Anterior cingulate cortex (tissue), 58 donors: ENCODE measurements around the gene PYGL.
"Not testable (repeated sequence)": the region's sequence is repeated elsewhere in the genome, so short reads cannot be mapped to it uniquely, and the experiment has no call there.

Experiments
- DNase-seq, 58 donors: peaks; one replicate each; lab custom pipeline; 2025; lab: John Stamatoyannopoulos, UW

The PYGL gene

GRCh38 chr14:50955373-50956043 is 11.2 kb upstream of the PYGL start:
- DNase-seq, result peak in 9 of 58 donors; percentile 5 to 56 (median 24)

GRCh38 chr14:50954811-50955372 is 10.6 kb upstream of the PYGL start:
- DNase-seq, result peak in 3 of 58 donors; percentile 24 to 70 (median 65)

- no peak for DNase-seq
Observed at GRCh38 chr14:50953502-50953901, 9.2 kb upstream of the PYGL start.

GRCh38 chr14:50951032-50951431 is 6.7 kb upstream of the PYGL start:
- DNase-seq, result no peak

GRCh38 chr14:50948205-50948604 is 3.9 kb upstream of the PYGL start:
- DNase-seq, result no peak

GRCh38 chr14:50947446-50947845 is 3.2 kb upstream of the PYGL start:
- DNase-seq, result no peak

- DNase-seq, result no peak
Observed at GRCh38 chr14:50946234-50946935, 2.1 kb upstream of the PYGL start.

- DNase-seq, result peak in 7 of 58 donors; percentile 6 to 57 (median 31)
Observed at GRCh38 chr14:50944647-50945413, 547 bp upstream of the PYGL start.

GRCh38 chr14:50943261-50943942 is 881 bp downstream of the PYGL start:
- peak in 1 of 58 donors; percentile 7 for DNase-seq

GRCh38 chr14:50941638-50942037 is 2.6 kb downstream of the PYGL start:
- DNase-seq, result not testable (repeated sequence)

- no peak for DNase-seq
Observed at GRCh38 chr14:50941151-50941550, 3.1 kb downstream of the PYGL start.

- DNase-seq, result no peak
Observed at GRCh38 chr14:50937800-50938199, 6.5 kb downstream of the PYGL start.

- DNase-seq, result no peak
Observed at GRCh38 chr14:50937325-50937724, 7.0 kb downstream of the PYGL start.

- no peak for DNase-seq
Observed at GRCh38 chr14:50936882-50937281, 7.4 kb downstream of the PYGL start.

GRCh38 chr14:50936016-50936340 is 8.3 kb downstream of the PYGL start:
- DNase-seq, result no peak

- DNase-seq, result no peak
Observed at GRCh38 chr14:50935126-50936015, 8.9 kb downstream of the PYGL start.

- no peak for DNase-seq
Observed at GRCh38 chr14:50932592-50933495, 11.4 kb downstream of the PYGL start.

GRCh38 chr14:50932156-50932555 is 12.1 kb downstream of the PYGL start:
- DNase-seq, result no peak
